K562 (cell line): ENCODE results near the gene PLEKHM2. TPM values are rescaled to one million over a fixed set of nuclear protein-coding genes. Genes with fewer than 3 reads are reported as not detected.
A peak's percentile ranks its signal among the peaks of the same experiment; 100 is the strongest.

Source experiments
- ATAC-seq: fragments of 200-7000 bp; cut with Tn5 transposase; 3 replicates; pipeline ENCODE4 v1.9.1; 2020; ENCODE audit warnings: moderate library complexity
- BruUV-seq: library from RNA; stranded (reverse); fragments of 400-500 nt; replicated peaks from 2 replicates; lab custom pipeline; 2021; lab: Mats Ljungman, UMichigan
- CTCF ChIA-PET: fragments of 300-600 bp; formaldehyde crosslinking; extraction: SDS; loops from one replicate; lab custom pipeline; 2021; ENCODE audit warnings: low intra/inter-chr PET ratio; lab: Yijun Ruan, JAX
- POLR2A ChIA-PET: fragments of 300-600, 350-650 bp; sonication (Branson Sonifier 250); formaldehyde crosslinking; extraction: SDS; loops from one replicate; lab custom pipeline; 2021; ENCODE audit warnings: antibody characterized with exemption, inconsistent platforms; lab: Yijun Ruan, JAX
- DNase-seq, 4 experiments: peaks; one replicate each; pipeline versions ENCODE4 v3.0.0 to v3.0.0-alpha.2; 2011 to 2018; ENCODE audit warnings: low spot score in 3 of 4, mixed read lengths in 3 of 4; ENCODE audit errors: extremely low read depth in 1 of 4
- FAIRE-seq: peaks from 2 replicates; lab custom pipeline; 2011; peaks lifted over from hg19 to GRCh38; lab: Jason Lieb, UNC
- H2AFZ ChIP-seq: 2 replicates; pipeline ENCODE4 v1.6.0; 2011; ENCODE audit warnings: low read depth, low read length, control low read depth, inconsistent platforms
- H3K27ac ChIP-seq: fragments of 200-600 bp; 3 replicates; pipeline ENCODE4 v1.8.0; 2011; ENCODE audit warnings: low read depth, mild to moderate bottlenecking, control low read depth, inconsistent platforms, low read length, moderate library complexity, mixed read lengths; ENCODE audit errors: extremely low read depth
- H3K27me3 ChIP-seq, 2 experiments: fragments of 300-600 bp in 1 of 2; 2 replicates in 1 of 2; 3 replicates in 1 of 2; pipeline versions ENCODE4 v1.6.0 to v1.8.0; 2011; ENCODE audit warnings: inconsistent platforms in 2 of 2, low read length in 2 of 2, mild to moderate bottlenecking in 1 of 2, mixed read lengths in 1 of 2, moderate library complexity in 1 of 2; ENCODE audit not compliant: control insufficient read depth in 2 of 2, insufficient read depth in 2 of 2
- H3K36me3 ChIP-seq: fragments of 300-600 bp; 3 replicates; pipeline ENCODE4 v1.8.0; 2011; ENCODE audit warnings: mild to moderate bottlenecking, low read length, inconsistent platforms; ENCODE audit not compliant: control insufficient read depth, insufficient read depth
- H3K4me1 ChIP-seq, 2 experiments: fragments of 200-600 bp in 1 of 2; replicated peaks in 1 of 2; 2 replicates in 1 of 2; 3 replicates in 1 of 2; pipeline versions ENCODE4 v1.5.1 to v1.8.0; 2011; ENCODE audit warnings: inconsistent platforms in 2 of 2, low read length in 2 of 2, mild to moderate bottlenecking in 1 of 2, mixed read lengths in 1 of 2, moderate library complexity in 1 of 2; ENCODE audit not compliant: control insufficient read depth in 2 of 2, insufficient read depth in 2 of 2
- H3K4me2 ChIP-seq: 2 replicates; pipeline ENCODE4 v1.6.1; 2011; ENCODE audit warnings: low read length, control low read depth, inconsistent platforms, mixed read lengths; ENCODE audit not compliant: insufficient read depth
- H3K4me3 ChIP-seq: fragments of 200-600 bp; sonication (generic), shearing (Covaris generic); 2 replicates; pipeline ENCODE4 v1.5.1; 2016; ENCODE audit warnings: control low read depth, inconsistent platforms
- H3K79me2 ChIP-seq: fragments of 200-600 bp; 3 replicates; pipeline ENCODE4 v1.8.0; 2011; ENCODE audit warnings: low read length, inconsistent platforms; ENCODE audit not compliant: control insufficient read depth, insufficient read depth
- H3K9ac ChIP-seq, 2 experiments: 2 replicates each; pipeline versions ENCODE4 v1.6.0 to v1.6.1; 2011; ENCODE audit warnings: low read depth in 2 of 2, low read length in 2 of 2, control low read depth in 1 of 2, inconsistent platforms in 1 of 2, mild to moderate bottlenecking in 1 of 2, mixed read lengths in 1 of 2; ENCODE audit not compliant: insufficient read depth in 1 of 2
- H3K9me1 ChIP-seq: one replicate; pipeline ENCODE4 v1.6.0; 2011; ENCODE audit warnings: inconsistent platforms, mild to moderate bottlenecking, low read length, moderate library complexity; ENCODE audit not compliant: control insufficient read depth, insufficient read depth
- H3K9me3 ChIP-seq: replicated peaks from 2 replicates; pipeline ENCODE4 v1.5.1; 2011; ENCODE audit warnings: low read depth, low read length, inconsistent platforms; ENCODE audit not compliant: control insufficient read depth, insufficient read depth
- H4K20me1 ChIP-seq: replicated peaks from 2 replicates; pipeline ENCODE4 v1.6.1; 2011; ENCODE audit warnings: low read length, inconsistent platforms, mixed read lengths; ENCODE audit not compliant: control insufficient read depth, insufficient read depth
- FUS ChIP-seq: fragments of 200-400 bp; formaldehyde crosslinking; optimal IDR thresholded peaks from 2 replicates; pipeline ENCODE3; 2017; ENCODE audit warnings: low read depth, low read length
- HNRNPL ChIP-seq: fragments of 200-400 bp; formaldehyde crosslinking; IDR thresholded peaks from 2 replicates; pipeline ENCODE4 v1.6.1; 2017; ENCODE audit warnings: low read depth, mild to moderate bottlenecking, low read length
- MTA1 ChIP-seq: fragments of 450-650 bp; IDR thresholded peaks from 2 replicates; pipeline ENCODE4 v1.6.1; 2017; ENCODE audit warnings: borderline replicate concordance
- MYNN ChIP-seq, 2 experiments: sonication (generic); formaldehyde crosslinking in 1 of 2; IDR thresholded peaks; 2 replicates each; pipeline versions ENCODE4 v1.5.0 to v1.6.1; 2016 to 2020; ENCODE audit warnings: antibody characterized with exemption in 1 of 2, missing genetic modification reagents in 1 of 2
- POLR2G ChIP-seq: fragments of 200-400 bp; formaldehyde crosslinking; IDR thresholded peaks from 2 replicates; pipeline ENCODE4 v1.6.1; 2017; ENCODE audit warnings: low read depth, mild to moderate bottlenecking, antibody characterized with exemption, low read length, moderate library complexity
- RBM22 ChIP-seq: fragments of 200-400 bp; formaldehyde crosslinking; IDR thresholded peaks from 2 replicates; pipeline ENCODE4 v1.6.1; 2018; ENCODE audit warnings: low read length, low read depth; ENCODE audit not compliant: poor library complexity, severe bottlenecking
- SAFB2 ChIP-seq: fragments of 200-400 bp; formaldehyde crosslinking; IDR thresholded peaks from 2 replicates; pipeline ENCODE4 v1.6.1; 2018; ENCODE audit warnings: borderline replicate concordance, low read length, low read depth, moderate library complexity; ENCODE audit not compliant: severe bottlenecking
- SPI1 ChIP-seq: IDR thresholded peaks from 2 replicates; pipeline ENCODE4 v1.6.1; 2011; ENCODE audit warnings: low read depth, low read length, control low read depth, borderline replicate concordance
- ZC3H4 ChIP-seq: sonication (generic); formaldehyde crosslinking; IDR thresholded peaks from 2 replicates; pipeline ENCODE4 v1.9.0; 2021; ENCODE audit warnings: missing genetic modification reagents, borderline replicate concordance
- ZNF282 ChIP-seq: sonication (generic); formaldehyde crosslinking; IDR thresholded peaks from 2 replicates; pipeline ENCODE4 v1.8.1; 2023; ENCODE audit warnings: missing genetic modification reagents
- WGBS: fragments of 100-300 bp; shearing (Covaris generic); methylation state at CpG from one replicate; pipeline ENCODE4 v1.1.6; 2016; ENCODE audit warnings: low coverage, mixed read lengths; ENCODE audit not compliant: insufficient coverage; ENCODE audit errors: missing lambda C conversion rate; 5-methylcytosine and 5-hydroxymethylcytosine counted together
- in situ Hi-C: fragments of 300-500 bp; cut with MboI; formaldehyde crosslinking; loops from 4 replicates; pipeline ENCODE4 v1.15.0; 2018; ENCODE audit warnings: inconsistent platforms, mixed read lengths
- intact Hi-C: fragments of 100-400 bp; cut with micrococcal nuclease; formaldehyde crosslinking; loops from 2 replicates; pipeline ENCODE4 v1.14.2; 2022
- polyA plus RNA-seq, 8 experiments: library from polyadenylated mRNA; depleted of rRNA in 4 of 8; stranded (reverse) in 5 of 8; unstranded in 3 of 8; fragments of >200 nt; fragmentation: Nextera tagmentation in 2 of 8; fragmentation: Illumina TruSeq in 1 of 8; extraction: Ambion mirVana in 2 of 8; extraction: Trizol in 1 of 8; gene quantifications; 2 replicates each; pipeline versions ENCODE4 v1.2.1 to v1.2.3, GENCODE V29; 2011 to 2014; ENCODE audit warnings: inconsistent platforms in 1 of 8, missing spikeins in 1 of 8
- total RNA-seq, 7 experiments: library from RNA; depleted of rRNA in 6 of 7; stranded (reverse); fragments of >200 nt in 6 of 7; fragmentation: Illumina TruSeq in 2 of 7; extraction: Trizol in 2 of 7; gene quantifications; 2 replicates each; pipeline versions ENCODE4 v1.2.1 to v1.2.3, GENCODE V29; 2011 to 2021; ENCODE audit warnings: low replicate concordance in 1 of 7
- TF ChIP-seq, protein P1 (sequence below): sonication (generic); formaldehyde crosslinking; IDR thresholded peaks from 2 replicates; pipeline ENCODE4 v1.8.0; 2022; ENCODE audit warnings: missing genetic modification reagents, mild to moderate bottlenecking, moderate library complexity, borderline replicate concordance
- TF ChIP-seq, protein P2 (sequence below): sonication (generic); formaldehyde crosslinking; IDR thresholded peaks from 2 replicates; pipeline ENCODE4 v1.9.0; 2022; ENCODE audit warnings: mild to moderate bottlenecking, missing genetic modification reagents
- TF ChIP-seq, protein P3 (sequence below): sonication (generic); formaldehyde crosslinking; IDR thresholded peaks from 2 replicates; pipeline ENCODE4 v1.8.1; 2023; ENCODE audit warnings: mild to moderate bottlenecking, missing genetic modification reagents

PLEKHM2 gene
- total and polyA plus RNA-seq, 9 of the 15 experiments (the other 6 are each of a cell fraction or from before 2014, with no cell fraction given): 0.27 to 63.7 (median 33.2) TPM

DNA sequence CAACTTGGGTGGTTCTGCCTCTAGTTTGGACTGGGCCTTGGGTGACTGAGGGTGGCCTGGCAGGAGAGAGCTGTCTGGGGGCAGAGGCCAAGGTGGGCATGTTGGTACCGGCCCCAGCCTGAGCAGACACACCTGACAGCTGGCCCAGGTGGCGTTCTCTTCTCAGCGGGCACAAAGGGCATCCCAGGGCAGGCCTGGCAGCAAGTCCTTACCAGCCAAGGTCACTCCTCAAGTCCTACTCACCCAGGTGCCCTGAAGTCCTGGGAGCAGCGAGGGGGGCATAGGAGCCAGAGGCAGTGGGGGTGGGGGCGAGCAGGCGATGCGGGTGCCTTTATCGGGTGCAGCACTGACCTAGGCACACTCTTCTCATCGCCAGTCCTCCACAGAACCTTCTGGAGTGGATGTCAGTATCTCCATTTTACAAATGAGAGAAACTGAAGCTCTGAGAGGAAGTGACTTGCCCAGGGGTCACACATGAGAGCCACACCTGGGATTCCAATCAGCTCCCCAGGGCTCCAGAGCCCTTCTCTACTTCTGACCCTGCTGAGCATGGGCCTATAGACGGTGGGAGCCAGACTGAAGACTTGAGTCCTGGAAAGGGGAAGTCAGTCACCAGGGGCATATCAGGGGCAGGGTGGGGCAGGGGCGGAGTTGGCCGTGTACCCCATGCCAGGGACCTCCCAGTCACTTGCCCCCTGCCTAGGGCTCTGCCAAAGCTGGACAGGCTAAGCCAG lies 51.4 kb downstream of the PLEKHM2 start (continued):
- peak; percentile 33; the same call in 1 of the 2 replicates for TF ChIP-seq SPI1
- TF ChIP-seq, all 486 proteins: peak for 3

DNA sequence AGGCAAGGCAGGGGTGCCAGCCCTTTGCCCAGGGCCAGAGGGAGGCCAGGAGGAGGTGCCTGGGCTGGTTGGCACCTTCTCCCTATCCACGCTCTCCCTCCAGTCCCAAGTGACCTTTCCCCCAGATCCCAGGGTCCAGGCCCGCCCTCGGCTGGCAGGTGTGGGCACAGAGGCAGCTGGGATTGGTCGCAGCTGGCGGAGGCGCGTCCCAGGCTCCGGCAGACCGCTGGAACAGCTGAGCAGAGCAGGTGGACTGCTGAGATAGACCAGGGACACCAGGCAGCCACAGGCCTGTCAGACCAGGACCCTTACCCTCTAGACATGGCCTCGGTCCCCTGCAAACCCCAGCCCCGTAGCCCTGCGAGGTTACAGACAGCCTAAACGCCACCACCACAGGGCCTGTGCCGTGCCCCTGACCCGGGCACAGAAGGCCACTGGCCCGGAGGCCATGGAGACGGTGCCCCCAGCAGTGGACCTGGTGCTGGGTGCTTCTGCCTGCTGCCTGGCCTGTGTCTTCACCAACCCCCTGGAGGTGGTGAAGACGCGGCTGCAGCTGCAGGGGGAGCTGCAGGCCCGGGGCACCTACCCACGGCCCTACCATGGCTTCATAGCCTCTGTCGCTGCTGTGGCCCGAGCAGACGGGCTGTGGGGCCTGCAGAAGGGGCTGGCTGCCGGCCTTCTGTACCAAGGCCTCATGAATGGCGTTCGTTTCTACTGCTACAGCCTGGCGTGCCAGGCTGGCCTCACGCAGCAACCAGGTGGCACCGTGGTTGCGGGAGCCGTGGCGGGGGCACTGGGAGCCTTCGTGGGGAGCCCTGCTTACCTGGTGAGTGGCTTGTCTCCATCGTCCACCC lies 52.1 kb downstream of the PLEKHM2 start, which contains the start of gene SLC25A34:
Gene SLC25A34 (plus strand): TSS at position 221 of the 854 bp plus-strand sequence. CDS start 228 bp downstream, at position 449.
- no peak for FAIRE-seq
- TF ChIP-seq MYNN (IDR thresholded peaks at IDR 0.05) (0 out of 2 replicates have a peak, but pooled peaks have one; percentile 9), MYNN (CRISPR knock-in tag; IDR thresholded peaks at IDR 0.05) (no peak), ZNF282 (CRISPR knock-in tag) (0 out of 2 replicates have a peak, but pooled peaks have one; percentile 52), MTA1 (no peak), SAFB2 (no peak), RBM22 (peak; percentile 69), POLR2G (peak; percentile 71), ZC3H4 (no peak), FUS (no peak), HNRNPL (peak; percentile 19; the same call in 1 of the 2 replicates)
- TF ChIP-seq, protein P1, sequence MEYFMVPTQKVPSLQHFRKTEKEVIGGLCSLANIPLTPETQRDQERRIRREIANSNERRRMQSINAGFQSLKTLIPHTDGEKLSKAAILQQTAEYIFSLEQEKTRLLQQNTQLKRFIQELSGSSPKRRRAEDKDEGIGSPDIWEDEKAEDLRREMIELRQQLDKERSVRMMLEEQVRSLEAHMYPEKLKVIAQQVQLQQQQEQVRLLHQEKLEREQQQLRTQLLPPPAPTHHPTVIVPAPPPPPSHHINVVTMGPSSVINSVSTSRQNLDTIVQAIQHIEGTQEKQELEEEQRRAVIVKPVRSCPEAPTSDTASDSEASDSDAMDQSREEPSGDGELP: peak; percentile 48; the same call in 1 of the 2 replicates
- TF ChIP-seq, protein P2, sequence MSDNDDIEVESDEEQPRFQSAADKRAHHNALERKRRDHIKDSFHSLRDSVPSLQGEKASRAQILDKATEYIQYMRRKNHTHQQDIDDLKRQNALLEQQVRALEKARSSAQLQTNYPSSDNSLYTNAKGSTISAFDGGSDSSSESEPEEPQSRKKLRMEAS (CRISPR knock-in tag): peak; percentile 33; the same call in 1 of the 2 replicates
- TF ChIP-seq, protein P3, sequence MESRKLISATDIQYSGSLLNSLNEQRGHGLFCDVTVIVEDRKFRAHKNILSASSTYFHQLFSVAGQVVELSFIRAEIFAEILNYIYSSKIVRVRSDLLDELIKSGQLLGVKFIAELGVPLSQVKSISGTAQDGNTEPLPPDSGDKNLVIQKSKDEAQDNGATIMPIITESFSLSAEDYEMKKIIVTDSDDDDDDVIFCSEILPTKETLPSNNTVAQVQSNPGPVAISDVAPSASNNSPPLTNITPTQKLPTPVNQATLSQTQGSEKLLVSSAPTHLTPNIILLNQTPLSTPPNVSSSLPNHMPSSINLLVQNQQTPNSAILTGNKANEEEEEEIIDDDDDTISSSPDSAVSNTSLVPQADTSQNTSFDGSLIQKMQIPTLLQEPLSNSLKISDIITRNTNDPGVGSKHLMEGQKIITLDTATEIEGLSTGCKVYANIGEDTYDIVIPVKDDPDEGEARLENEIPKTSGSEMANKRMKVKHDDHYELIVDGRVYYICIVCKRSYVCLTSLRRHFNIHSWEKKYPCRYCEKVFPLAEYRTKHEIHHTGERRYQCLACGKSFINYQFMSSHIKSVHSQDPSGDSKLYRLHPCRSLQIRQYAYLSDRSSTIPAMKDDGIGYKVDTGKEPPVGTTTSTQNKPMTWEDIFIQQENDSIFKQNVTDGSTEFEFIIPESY (CRISPR knock-in tag): peak; percentile 66; the same call in 1 of the 2 replicates
- TF ChIP-seq, all 486 proteins: peak for 8
- intact Hi-C loops: no loop called here
- ChIA-PET POLR2A (interaction anchor here (0.5 to 1.1 kb wide), 3 partner anchors 97 to 328 kb away, joined by 3 to 4 read pairs (median 3); no protein-coding TSS in a partner anchor), CTCF (no interaction called here)
- WGBS: 77% methylated on average over 31 of the region's 35 CpGs
- BruUV-seq: no TSS peak
- DNase-seq: no peak
- no peaks in the 10 kb centered on the region for H3K9me3 ChIP-seq
- H3K4me3 ChIP-seq: no peak within 1 kb of the TSS
- H3K9me1 ChIP-seq: no peaks in the 10 kb centered on the region
- H3K27ac ChIP-seq: no peak within 1 kb of the TSS
- H3K9ac ChIP-seq: peak within 1 kb of the TSS in 1 of 2 experiments; percentile 78; a peak in 2 of 4 replicates
- peaks cover 0 to 66% of the 10 kb centered on the region in 2 experiments; a peak in 2 of 5 replicates for H3K4me1 ChIP-seq
- in situ Hi-C loops: no loop called here
- H3K27me3 ChIP-seq: no peaks in the 10 kb centered on the region
- H3K4me2 ChIP-seq: no peak within 1 kb of the TSS
- peaks cover 36% of the 10 kb centered on the region; the same call in 2 of the 3 replicates for H3K36me3 ChIP-seq
- no peak within 1 kb of the TSS for H2AFZ ChIP-seq
- H4K20me1 ChIP-seq: no peaks in the 10 kb centered on the region; the same call in 1 of the 2 replicates
- H3K79me2 ChIP-seq: no peaks in the 10 kb centered on the region
- ATAC-seq: no peak
